Measurements from ENCODE around the gene ERG. TPM values are rescaled to one million over a fixed set of nuclear protein-coding genes. Genes with fewer than 3 reads are reported as not detected.

ERG gene, protein sequence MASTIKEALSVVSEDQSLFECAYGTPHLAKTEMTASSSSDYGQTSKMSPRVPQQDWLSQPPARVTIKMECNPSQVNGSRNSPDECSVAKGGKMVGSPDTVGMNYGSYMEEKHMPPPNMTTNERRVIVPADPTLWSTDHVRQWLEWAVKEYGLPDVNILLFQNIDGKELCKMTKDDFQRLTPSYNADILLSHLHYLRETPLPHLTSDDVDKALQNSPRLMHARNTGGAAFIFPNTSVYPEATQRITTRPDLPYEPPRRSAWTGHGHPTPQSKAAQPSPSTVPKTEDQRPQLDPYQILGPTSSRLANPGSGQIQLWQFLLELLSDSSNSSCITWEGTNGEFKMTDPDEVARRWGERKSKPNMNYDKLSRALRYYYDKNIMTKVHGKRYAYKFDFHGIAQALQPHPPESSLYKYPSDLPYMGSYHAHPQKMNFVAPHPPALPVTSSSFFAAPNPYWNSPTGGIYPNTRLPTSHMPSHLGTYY
- total RNA-seq: 45.7 and 55.8 TPM in 2 replicates

DNA sequence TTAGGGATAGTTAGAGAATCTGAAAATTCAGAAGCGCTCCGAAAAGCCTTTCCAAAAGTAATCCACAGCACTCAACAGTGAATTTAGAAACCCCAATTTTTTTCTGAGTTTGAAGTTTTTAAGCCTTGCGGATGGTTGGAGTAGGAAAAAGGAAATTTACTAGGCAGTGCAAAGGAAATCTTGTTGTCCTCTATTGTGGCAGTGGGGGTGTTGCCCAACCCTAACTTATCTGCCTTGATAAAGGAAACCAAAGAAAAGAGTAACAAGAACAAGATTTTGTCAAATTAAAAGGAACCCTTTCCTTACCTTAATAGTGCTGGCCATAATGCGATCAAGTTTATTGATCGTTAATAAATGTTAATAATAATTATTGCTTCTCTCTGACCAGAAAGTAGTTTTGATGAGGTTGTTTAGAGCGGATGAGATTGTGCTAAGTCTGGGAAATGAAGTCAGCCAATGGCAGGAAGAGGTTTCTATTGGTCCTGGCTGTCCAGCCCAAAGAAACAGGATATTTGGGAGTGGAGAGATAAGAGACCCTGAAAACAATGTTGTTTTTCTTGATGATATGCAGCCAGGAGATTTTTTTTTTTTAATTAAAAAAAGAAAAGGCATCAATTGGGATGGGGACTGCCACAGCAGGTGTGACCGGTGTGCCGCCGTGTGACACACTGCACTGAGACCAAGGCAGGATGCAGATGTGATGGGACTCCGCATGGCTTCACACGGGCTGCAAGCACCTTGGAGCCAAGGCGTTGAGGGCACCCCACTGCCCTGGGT, at the start of gene ERG:
Gene ERG (minus strand): TSS at position 421 of the 777 bp plus-strand sequence. CDS start 97 bp downstream, at position 324.

Other genes starting within 250 kb of the ERG start
- 0.09 and 0.18 TPM in 2 replicates for gene KCNJ15, start 241.5 kb downstream of the ERG start, total RNA-seq

Measured in endothelial cell of coronary artery (primary cell).